GM19395 (cell line): Measurements from ENCODE around the gene SRGAP1.
"Not testable (repeated sequence)": the region's sequence is repeated elsewhere in the genome, so short reads cannot be mapped to it uniquely, and the experiment has no call there.

ENCODE experiments used
- ATAC-seq: cut with Tn5 transposase; IDR thresholded peaks from one replicate; pipeline ENCODE4 v1.9.1; 2021; ENCODE audit warnings: mild to moderate bottlenecking, moderate library complexity; ENCODE audit not compliant: unreplicated experiment

Gene SRGAP1

GRCh38 chr12:64186789-64187188, 342.3 kb downstream of the SRGAP1 start:
- peak; percentile 75 for ATAC-seq

DNA sequence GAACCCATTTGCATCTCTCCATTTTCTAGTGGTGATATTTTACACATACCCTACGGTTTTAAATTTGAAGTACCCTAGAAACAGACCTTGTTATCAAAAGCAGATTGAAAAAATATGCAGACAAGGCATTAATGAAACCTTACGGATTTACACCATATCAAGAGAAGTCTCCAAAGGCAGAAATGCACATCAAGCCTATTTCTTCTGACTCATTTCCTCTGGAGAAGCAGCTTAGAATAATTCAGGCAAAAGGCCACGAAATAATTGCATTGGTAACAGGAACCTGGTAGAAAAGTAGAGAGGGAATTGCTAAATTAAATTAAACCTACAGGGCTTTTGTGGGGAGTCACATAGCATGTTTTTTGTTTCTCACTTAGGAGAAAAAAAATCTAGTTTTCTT, 342.9 kb downstream of the SRGAP1 start:
- ATAC-seq = no peak

GRCh38 chr12:64187794-64188193, 343.3 kb downstream of the SRGAP1 start:
- ATAC-seq = no peak

DNA sequence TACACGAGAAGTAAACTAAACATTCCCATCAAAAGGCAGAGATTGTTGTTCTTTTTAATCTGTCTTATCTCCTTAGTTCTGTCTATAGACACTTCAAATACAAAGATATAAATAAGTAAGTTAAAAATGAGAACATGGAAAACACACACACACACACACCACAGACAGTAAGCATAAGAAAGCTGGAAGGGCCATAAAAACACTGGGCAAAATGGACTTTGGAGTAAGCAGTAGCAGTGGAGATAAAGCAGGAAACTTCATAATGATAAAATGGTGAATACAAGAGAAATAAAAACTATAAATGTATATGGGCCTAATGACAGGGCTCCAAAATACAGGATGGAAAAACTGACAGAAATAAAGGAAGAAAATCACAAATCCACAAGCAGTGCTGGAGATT, 345.0 kb downstream of the SRGAP1 start:
- ATAC-seq = no peak

DNA sequence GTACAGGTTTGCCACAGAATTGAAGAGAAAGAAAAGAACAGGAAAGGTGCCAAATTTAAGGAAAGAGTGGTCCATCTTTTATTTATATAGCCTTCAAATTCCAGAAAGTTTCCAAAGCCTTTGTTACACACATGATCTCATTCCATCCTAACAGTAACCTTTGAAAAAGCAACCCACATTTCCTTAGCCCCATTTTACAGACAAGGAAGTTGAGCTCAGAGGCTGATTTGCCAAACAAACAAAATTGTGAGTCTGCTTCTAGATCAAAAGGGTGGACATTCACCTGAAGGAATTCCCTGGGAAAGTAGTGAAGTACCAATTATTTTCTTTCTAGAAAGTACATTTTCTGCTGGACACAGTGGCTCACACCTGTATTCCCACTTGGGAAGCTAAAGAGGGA, 345.6 kb downstream of the SRGAP1 start:
- no peak for ATAC-seq

GRCh38 chr12:64192644-64193444, 348.3 kb downstream of the SRGAP1 start:
- ATAC-seq = peak; percentile 95

DNA sequence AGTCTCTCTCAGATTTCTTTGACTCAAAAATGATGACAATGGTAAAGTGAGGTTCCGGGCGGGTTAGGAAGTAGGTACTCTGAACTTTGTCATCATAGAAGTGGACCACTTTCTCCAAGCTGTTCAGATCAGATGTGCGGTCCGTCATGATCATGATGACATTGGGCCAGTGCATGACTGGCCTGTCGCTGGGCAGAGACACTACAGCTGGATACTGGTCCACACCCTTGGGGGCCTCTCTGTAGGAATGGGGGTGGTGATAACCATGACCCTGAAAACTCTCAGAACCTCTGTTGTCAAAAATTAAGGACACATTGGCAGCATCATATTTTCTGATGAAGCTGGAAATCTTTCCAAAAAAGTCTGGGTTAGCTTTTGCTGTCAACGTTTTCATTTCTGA, 349.4 kb downstream of the SRGAP1 start:
- ATAC-seq = no peak

DNA sequence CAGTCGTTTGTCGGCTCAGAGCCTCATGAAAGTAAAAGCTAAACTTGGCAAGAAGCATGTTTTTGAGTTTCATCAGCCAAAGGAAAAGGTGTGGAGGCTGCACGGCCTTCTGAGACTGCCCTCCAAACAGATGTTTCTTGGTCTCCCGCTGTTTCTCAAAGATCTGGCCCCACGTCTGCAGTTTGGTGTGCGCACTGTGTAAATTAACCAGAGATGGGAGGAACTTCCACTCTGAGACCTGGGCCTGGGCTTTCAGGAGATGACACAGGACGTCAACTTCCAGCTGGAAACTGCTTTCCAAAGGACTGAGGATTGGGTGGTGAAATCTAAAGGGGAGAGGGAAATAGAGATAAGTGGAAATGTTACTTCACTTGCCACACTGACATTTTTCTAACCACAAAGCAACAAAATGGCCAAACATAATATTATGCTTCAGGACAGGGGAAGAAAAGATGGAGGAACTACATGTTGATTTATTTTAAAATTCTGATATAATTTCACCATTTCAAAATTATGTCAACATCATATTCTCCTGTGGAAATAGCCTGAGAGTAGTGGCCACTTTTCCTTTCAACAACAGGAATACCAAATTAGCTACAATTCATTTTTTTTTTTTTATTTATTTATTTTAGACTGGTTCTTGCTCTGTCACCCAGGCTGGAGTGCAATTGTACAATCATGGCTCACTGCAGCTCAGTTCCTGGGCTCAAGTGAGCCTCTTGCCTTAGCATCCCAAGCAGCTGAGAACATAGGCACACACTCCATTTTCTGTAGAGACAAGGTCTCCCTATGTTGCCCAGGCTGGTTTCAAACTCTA, 350.0 kb downstream of the SRGAP1 start:
- no peak for ATAC-seq

DNA sequence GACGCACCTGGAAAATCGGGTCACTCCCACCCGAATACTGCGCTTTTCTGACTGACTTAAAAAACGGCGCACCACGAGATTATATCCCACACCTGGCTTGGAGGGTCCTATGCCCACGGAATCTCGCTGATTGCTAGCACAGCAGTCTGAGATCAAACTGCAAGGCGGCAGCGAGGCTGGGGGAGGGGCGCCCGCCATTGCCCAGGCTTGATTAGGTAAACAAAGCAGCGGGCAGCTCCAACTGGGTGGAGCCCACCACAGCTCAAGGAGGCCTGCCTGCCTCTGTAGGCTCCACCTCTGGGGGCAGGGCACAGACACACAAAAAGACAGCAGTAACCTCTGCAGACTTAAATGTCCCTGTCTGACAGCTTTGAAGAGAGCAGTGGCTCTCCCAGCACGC, 351.3 kb downstream of the SRGAP1 start:
- not testable (repeated sequence) for ATAC-seq

DNA sequence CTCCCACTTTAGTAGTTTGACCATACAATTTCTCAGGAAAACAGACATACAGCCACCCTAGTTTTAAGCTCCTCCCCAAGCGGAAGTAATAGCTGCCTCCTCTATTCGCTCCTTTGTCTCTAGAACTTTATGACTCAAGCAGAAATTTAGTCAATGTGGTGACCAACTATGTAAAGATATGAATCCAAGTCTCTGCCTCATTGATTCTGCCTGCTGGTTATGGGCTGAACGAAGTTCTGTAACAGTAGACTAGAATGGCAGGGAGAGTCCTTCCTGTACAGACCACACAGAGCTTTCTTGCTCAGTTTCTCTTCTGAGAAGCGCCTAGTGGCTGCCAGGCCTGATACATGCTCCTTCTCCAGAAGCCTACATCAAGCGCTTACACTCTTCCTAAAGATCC, 358.5 kb downstream of the SRGAP1 start:
- no peak for ATAC-seq

DNA sequence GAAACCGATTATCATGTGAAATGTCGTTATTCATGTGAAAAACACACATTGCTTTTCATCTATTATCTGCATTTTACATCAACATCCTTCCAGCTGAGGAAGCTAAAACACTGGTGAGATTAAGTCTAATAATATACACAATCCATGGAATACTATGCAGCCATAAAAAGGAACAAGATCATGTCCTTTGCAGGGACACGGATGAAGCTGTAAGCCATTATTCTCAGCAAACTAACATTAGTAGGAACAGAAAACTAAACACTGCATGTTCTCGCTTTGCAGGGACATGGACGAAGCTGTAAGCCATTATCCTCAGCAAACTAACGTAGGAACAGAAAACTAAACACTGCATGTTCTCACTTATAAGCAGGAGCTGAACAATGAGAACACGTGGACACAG, 359.3 kb downstream of the SRGAP1 start:
- no peak for ATAC-seq

DNA sequence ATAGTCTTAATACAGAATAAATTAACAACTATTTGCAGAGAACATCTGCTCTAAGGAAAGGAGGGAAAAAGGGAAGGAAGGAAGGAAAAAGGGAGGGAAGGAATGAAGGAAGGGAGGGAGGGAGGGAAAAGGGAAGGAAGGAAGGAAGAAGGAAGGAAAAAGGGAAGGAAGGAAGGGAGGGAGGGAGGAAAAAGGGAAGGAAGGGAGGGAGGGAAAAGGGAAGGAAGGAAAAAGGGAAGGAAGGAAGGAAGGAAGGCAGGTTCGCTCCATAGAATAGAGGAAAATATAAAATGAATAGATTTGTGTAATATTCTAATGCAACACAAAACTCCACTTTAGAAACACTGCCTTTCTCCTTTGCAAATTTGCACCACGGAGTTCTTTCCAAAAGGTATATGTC, 361.0 kb downstream of the SRGAP1 start:
- no peak for ATAC-seq

GRCh38 chr12:64207453-64207852, 363.0 kb downstream of the SRGAP1 start:
- ATAC-seq = no peak
